ENCODE results near the gene PAQR4.
"Not testable (repeated sequence)": the region's sequence is repeated elsewhere in the genome, so short reads cannot be mapped to it uniquely, and the experiment has no call there.

The PAQR4 gene

GRCh38 chr16:2968738-2969544, at the start of gene PAQR4:
Gene PAQR4 (plus strand): TSS chr16:2969348. CDS start chr16:2969675, 327 bp downstream.
- DNase-seq (ENCODE audit: low spot score): peak; percentile 96

GRCh38 chr16:2919511-2920255, 49.5 kb upstream of the PAQR4 start:
- DNase-seq (ENCODE audit: low spot score): peak; percentile 71

- no peak for DNase-seq (ENCODE audit: low spot score)
Measured at GRCh38 chr16:2923481-2923880, 45.7 kb upstream of the PAQR4 start.

GRCh38 chr16:2924901-2925755, 44.0 kb upstream of the PAQR4 start:
- DNase-seq (ENCODE audit: low spot score): no peak

GRCh38 chr16:2925951-2926649, 43.0 kb upstream of the PAQR4 start:
- DNase-seq (ENCODE audit: low spot score): no peak

- no peak for DNase-seq (ENCODE audit: low spot score)
Measured at GRCh38 chr16:2926650-2926999, 42.5 kb upstream of the PAQR4 start.

- peak; percentile 80 for DNase-seq (ENCODE audit: low spot score)
Measured at GRCh38 chr16:2927010-2927646, 42.0 kb upstream of the PAQR4 start.

GRCh38 chr16:2928151-2928550, 41.0 kb upstream of the PAQR4 start:
- DNase-seq (ENCODE audit: low spot score): not testable (repeated sequence)

GRCh38 chr16:2928796-2929195, 40.4 kb upstream of the PAQR4 start:
- DNase-seq (ENCODE audit: low spot score): no peak

GRCh38 chr16:2929693-2930092, 39.5 kb upstream of the PAQR4 start:
- DNase-seq (ENCODE audit: low spot score): no peak

GRCh38 chr16:2930236-2930635, 38.9 kb upstream of the PAQR4 start:
- DNase-seq (ENCODE audit: low spot score): no peak

- not testable (repeated sequence) for DNase-seq (ENCODE audit: low spot score)
Measured at GRCh38 chr16:2931231-2931914, 37.8 kb upstream of the PAQR4 start.

- DNase-seq (ENCODE audit: low spot score): no peak
Measured at GRCh38 chr16:2933136-2933535, 36.0 kb upstream of the PAQR4 start.

- no peak for DNase-seq (ENCODE audit: low spot score)
Measured at GRCh38 chr16:2933701-2934100, 35.4 kb upstream of the PAQR4 start.

GRCh38 chr16:2934450-2934849, 34.7 kb upstream of the PAQR4 start:
- no peak for DNase-seq (ENCODE audit: low spot score)

- no peak for DNase-seq (ENCODE audit: low spot score)
Measured at GRCh38 chr16:2936436-2937011, 32.6 kb upstream of the PAQR4 start.

- DNase-seq (ENCODE audit: low spot score): no peak
Measured at GRCh38 chr16:2937170-2937569, 32.0 kb upstream of the PAQR4 start.

- DNase-seq (ENCODE audit: low spot score): no peak
Measured at GRCh38 chr16:2938206-2938605, 30.9 kb upstream of the PAQR4 start.

- DNase-seq (ENCODE audit: low spot score): no peak
Measured at GRCh38 chr16:2939968-2940367, 29.2 kb upstream of the PAQR4 start.

GRCh38 chr16:2942045-2942444, 27.1 kb upstream of the PAQR4 start:
- DNase-seq (ENCODE audit: low spot score): no peak

Measured in AG08395 (cell line).